ENCODE measurements around the gene FAM180B.
A peak's percentile ranks its signal among the peaks of the same experiment; 100 is the strongest.
"Not testable (repeated sequence)": the region's sequence is repeated elsewhere in the genome, so short reads cannot be mapped to it uniquely, and the experiment has no call there.

Gene FAM180B

DNA sequence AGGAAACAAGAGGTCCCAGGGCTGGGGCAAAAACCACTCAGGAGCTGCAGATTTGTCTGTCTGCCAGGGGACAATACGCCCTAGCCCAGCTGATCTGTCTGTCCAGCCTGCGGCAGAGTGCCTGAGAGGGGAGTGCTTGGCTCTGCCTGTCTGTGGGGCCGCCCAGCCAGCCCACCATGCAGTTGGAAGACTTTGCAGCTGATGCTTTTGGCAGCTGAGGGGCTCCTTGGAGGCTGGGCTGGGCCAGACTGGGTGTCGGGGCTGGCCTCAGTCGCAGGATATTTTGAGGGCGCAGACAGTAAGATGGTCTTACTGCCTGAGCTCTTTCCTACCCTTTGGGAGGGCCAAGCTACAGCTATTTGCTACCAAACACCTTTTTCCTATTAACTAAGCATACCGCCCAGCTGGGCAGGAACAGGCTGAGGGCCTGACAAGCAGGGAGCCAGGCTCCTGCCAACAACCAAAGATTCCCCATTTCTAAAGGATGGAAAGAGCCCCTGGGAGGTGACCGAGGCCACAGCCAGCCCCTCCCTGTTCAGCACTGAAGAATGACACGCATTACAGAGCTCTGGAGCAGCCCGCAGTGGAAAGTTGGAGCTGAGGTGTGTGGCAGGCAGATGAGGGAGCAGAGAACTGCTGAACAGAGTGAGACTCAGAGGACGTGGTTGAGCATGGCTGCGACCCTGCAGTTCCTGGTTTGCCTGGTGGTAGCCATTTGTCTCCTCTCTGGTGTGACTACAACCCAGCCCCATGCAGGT lies at the start of gene FAM180B:
TSS of gene FAM180B (plus strand) at position 581 of the 758 bp plus-strand sequence. CDS start at position 672, 91 bp downstream.
- H3K36me3 ChIP-seq (ENCODE audit: control insufficient read depth, insufficient read depth, low read length) = peaks cover 18% of the 10 kb centered on the region; the same call in 1 of the 2 replicates

GRCh38 chr11:47536915-47537314 lies 49.6 kb upstream of the FAM180B start:
- WGBS (ENCODE audit: insufficient coverage, insufficient read length) = no CpG with 5 or more reads among the region's 3 CpGs
- H3K4me1 ChIP-seq (ENCODE audit: control insufficient read depth, insufficient read depth, low read length) = peaks cover 1% of the 10 kb centered on the region; the same call in 1 of the 2 replicates
- H3K36me3 ChIP-seq (ENCODE audit: control insufficient read depth, insufficient read depth, low read length) = no peaks in the 10 kb centered on the region

More for the DNA sequence above, at the start of gene FAM180B:
- DNase-seq (ENCODE audit: low read depth, low spot score) = no peak
- no peak within 1 kb of the TSS for H3K27ac ChIP-seq (ENCODE audit: low read length)
- no peaks in the 10 kb centered on the region for H3K9me3 ChIP-seq (ENCODE audit: control insufficient read depth, insufficient read depth, low read length)
- no CpG with 5 or more reads among the region's 12 CpGs for WGBS (ENCODE audit: insufficient coverage, insufficient read length)
- H3K4me3 ChIP-seq (ENCODE audit: low read length) = no peak within 1 kb of the TSS
- peaks cover 3% of the 10 kb centered on the region; the same call in 1 of the 2 replicates for H3K4me1 ChIP-seq (ENCODE audit: control insufficient read depth, insufficient read depth, low read length)
- no peaks in the 10 kb centered on the region; the same call in 1 of the 2 replicates for H3K27me3 ChIP-seq (ENCODE audit: control insufficient read depth, insufficient read depth, low read length)

DNA sequence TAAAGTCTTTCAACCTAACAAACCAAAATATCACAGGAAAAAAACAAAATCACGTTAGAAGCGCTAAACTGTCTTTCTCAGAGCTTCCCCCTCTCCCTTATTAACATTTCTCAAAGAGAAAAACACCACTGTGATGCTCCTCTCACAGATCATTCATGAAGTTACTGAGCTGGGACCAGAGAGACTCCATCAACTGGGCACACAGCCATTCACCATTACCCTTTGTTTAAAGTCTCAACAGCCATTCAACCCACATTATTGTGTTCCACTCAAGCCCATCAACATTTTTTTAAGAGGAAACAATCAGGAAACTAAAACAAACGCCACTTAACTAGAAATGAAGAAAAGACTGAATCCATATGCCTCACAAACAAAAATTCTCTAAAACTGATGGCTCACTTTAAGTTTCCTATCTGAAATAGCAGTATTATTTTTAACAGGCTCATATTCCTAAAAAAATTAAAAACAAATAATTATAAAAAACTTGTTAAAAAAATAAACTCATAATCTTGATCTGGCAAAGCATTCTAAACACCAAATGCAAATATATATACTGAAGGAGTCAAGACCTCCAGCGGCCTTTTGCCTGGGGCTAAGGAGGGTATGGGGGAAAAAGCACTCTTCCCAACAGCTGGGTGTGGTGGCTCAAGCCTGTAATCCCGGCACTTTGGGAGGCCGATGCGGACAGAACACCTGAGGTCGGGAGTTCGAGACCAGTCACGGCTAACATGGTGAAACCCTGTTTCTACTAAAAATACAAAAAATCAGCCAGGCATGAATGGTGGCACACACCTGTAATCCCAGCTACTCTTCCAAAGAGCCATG lies 47.5 kb upstream of the FAM180B start:
- Histone ChIP-seq H3K27ac (ENCODE audit: low read length) (no peak overlapping the region), H3K36me3 (ENCODE audit: control insufficient read depth, insufficient read depth, low read length) (no peaks in the 10 kb centered on the region)

More at GRCh38 chr11:47536915-47537314, 49.6 kb upstream of the FAM180B start:
- H3K27me3 ChIP-seq (ENCODE audit: control insufficient read depth, insufficient read depth, low read length) = no peaks in the 10 kb centered on the region
- H3K27ac ChIP-seq (ENCODE audit: low read length) = no peak overlapping the region
- no peak for DNase-seq (ENCODE audit: low read depth, low spot score)
- no peak overlapping the region for H3K4me3 ChIP-seq (ENCODE audit: low read length)
- no peaks in the 10 kb centered on the region for H3K9me3 ChIP-seq (ENCODE audit: control insufficient read depth, insufficient read depth, low read length)

GRCh38 chr11:47539681-47540039 lies 46.8 kb upstream of the FAM180B start:
- H3K4me1 ChIP-seq (ENCODE audit: control insufficient read depth, insufficient read depth, low read length) = no peaks in the 10 kb centered on the region
- no peaks in the 10 kb centered on the region for H3K27me3 ChIP-seq (ENCODE audit: control insufficient read depth, insufficient read depth, low read length)
- H3K36me3 ChIP-seq (ENCODE audit: control insufficient read depth, insufficient read depth, low read length) = no peaks in the 10 kb centered on the region
- no peak for DNase-seq (ENCODE audit: low read depth, low spot score)
- H3K9me3 ChIP-seq (ENCODE audit: control insufficient read depth, insufficient read depth, low read length) = no peaks in the 10 kb centered on the region
- no CpG with 5 or more reads among the region's 2 CpGs for WGBS (ENCODE audit: insufficient coverage, insufficient read length)
- H3K4me3 ChIP-seq (ENCODE audit: low read length) = no peak overlapping the region
- no peak overlapping the region for H3K27ac ChIP-seq (ENCODE audit: low read length)

More for the DNA sequence above, 47.5 kb upstream of the FAM180B start:
- no peak for DNase-seq (ENCODE audit: low read depth, low spot score)
- H3K4me1 ChIP-seq (ENCODE audit: control insufficient read depth, insufficient read depth, low read length) = no peaks in the 10 kb centered on the region
- no peaks in the 10 kb centered on the region for H3K27me3 ChIP-seq (ENCODE audit: control insufficient read depth, insufficient read depth, low read length)
- no peaks in the 10 kb centered on the region for H3K9me3 ChIP-seq (ENCODE audit: control insufficient read depth, insufficient read depth, low read length)
- no CpG with 5 or more reads among the region's 10 CpGs for WGBS (ENCODE audit: insufficient coverage, insufficient read length)
- H3K4me3 ChIP-seq (ENCODE audit: low read length) = no peak overlapping the region

- WGBS (ENCODE audit: insufficient coverage, insufficient read length) = no CpG with 5 or more reads among the region's 2 CpGs
- DNase-seq (ENCODE audit: low read depth, low spot score) = no peak
- H3K4me3 ChIP-seq (ENCODE audit: low read length) = no peak overlapping the region
These were observed 45.4 kb upstream of the FAM180B start for GRCh38 chr11:47541070-47541469.

DNA sequence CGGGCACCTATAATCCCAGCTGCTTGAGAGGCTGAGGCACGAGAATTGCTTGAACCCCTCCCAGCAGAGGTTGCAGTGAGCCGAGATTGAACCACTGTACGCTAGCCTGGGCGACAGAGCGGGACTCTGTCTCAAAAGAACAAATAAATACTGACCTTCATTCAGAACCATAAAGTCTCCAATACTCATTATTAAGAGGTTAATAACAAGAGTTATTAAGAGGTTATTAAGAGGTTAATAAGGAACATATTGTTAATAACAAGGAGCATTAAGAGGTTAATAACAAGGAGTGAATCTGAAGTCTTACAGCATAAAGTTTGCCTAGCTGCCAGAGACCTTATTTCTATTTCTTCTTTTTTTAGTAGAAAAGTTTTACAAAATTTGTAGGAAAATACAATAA lies 41.2 kb upstream of the FAM180B start:
- no peaks in the 10 kb centered on the region for H3K36me3 ChIP-seq (ENCODE audit: control insufficient read depth, insufficient read depth, low read length)
- no peak overlapping the region for H3K4me3 ChIP-seq (ENCODE audit: low read length)
- no peaks in the 10 kb centered on the region for H3K4me1 ChIP-seq (ENCODE audit: control insufficient read depth, insufficient read depth, low read length)
- no peaks in the 10 kb centered on the region for H3K9me3 ChIP-seq (ENCODE audit: control insufficient read depth, insufficient read depth, low read length)
- H3K27ac ChIP-seq (ENCODE audit: low read length) = no peak overlapping the region
- H3K27me3 ChIP-seq (ENCODE audit: control insufficient read depth, insufficient read depth, low read length) = no peaks in the 10 kb centered on the region
- no CpG with 5 or more reads among the region's 6 CpGs for WGBS (ENCODE audit: insufficient coverage, insufficient read length)
- no peak for DNase-seq (ENCODE audit: low read depth, low spot score)

More at GRCh38 chr11:47541070-47541469, 45.4 kb upstream of the FAM180B start:
- Histone ChIP-seq H3K4me1 (ENCODE audit: control insufficient read depth, insufficient read depth, low read length) (no peaks in the 10 kb centered on the region), H3K9me3 (ENCODE audit: control insufficient read depth, insufficient read depth, low read length) (no peaks in the 10 kb centered on the region), H3K27me3 (ENCODE audit: control insufficient read depth, insufficient read depth, low read length) (no peaks in the 10 kb centered on the region), H3K36me3 (ENCODE audit: control insufficient read depth, insufficient read depth, low read length) (no peaks in the 10 kb centered on the region), H3K27ac (ENCODE audit: low read length) (no peak overlapping the region)

- not testable (repeated sequence) for H3K4me1 ChIP-seq (ENCODE audit: control insufficient read depth, insufficient read depth, low read length); DNase-seq (ENCODE audit: low read depth, low spot score); H3K4me3 ChIP-seq (ENCODE audit: low read length); H3K27ac ChIP-seq (ENCODE audit: low read length); H3K27me3 ChIP-seq (ENCODE audit: control insufficient read depth, insufficient read depth, low read length); H3K36me3 ChIP-seq (ENCODE audit: control insufficient read depth, insufficient read depth, low read length); H3K9me3 ChIP-seq (ENCODE audit: control insufficient read depth, insufficient read depth, low read length)
- no CpG with 5 or more reads among the region's 7 CpGs for WGBS (ENCODE audit: insufficient coverage, insufficient read length)
These were observed 40.2 kb upstream of the FAM180B start for GRCh38 chr11:47546274-47546673.

GRCh38 chr11:47550288-47551047 lies 36.0 kb upstream of the FAM180B start:
- no peaks in the 10 kb centered on the region for H3K27me3 ChIP-seq (ENCODE audit: control insufficient read depth, insufficient read depth, low read length)
- DNase-seq (ENCODE audit: low read depth, low spot score) = no peak
- H3K4me3 ChIP-seq (ENCODE audit: low read length) = no peak overlapping the region
- H3K9me3 ChIP-seq (ENCODE audit: control insufficient read depth, insufficient read depth, low read length) = no peaks in the 10 kb centered on the region
- WGBS (ENCODE audit: insufficient coverage, insufficient read length) = no CpG with 5 or more reads among the region's 10 CpGs
- H3K4me1 ChIP-seq (ENCODE audit: control insufficient read depth, insufficient read depth, low read length) = no peaks in the 10 kb centered on the region
- no peak overlapping the region for H3K27ac ChIP-seq (ENCODE audit: low read length)
- H3K36me3 ChIP-seq (ENCODE audit: control insufficient read depth, insufficient read depth, low read length) = no peaks in the 10 kb centered on the region

GRCh38 chr11:47551086-47551485 lies 35.4 kb upstream of the FAM180B start:
- no peak overlapping the region for H3K4me3 ChIP-seq (ENCODE audit: low read length)
- H3K9me3 ChIP-seq (ENCODE audit: control insufficient read depth, insufficient read depth, low read length) = no peaks in the 10 kb centered on the region
- no peaks in the 10 kb centered on the region for H3K27me3 ChIP-seq (ENCODE audit: control insufficient read depth, insufficient read depth, low read length)
- DNase-seq (ENCODE audit: low read depth, low spot score) = no peak
- H3K4me1 ChIP-seq (ENCODE audit: control insufficient read depth, insufficient read depth, low read length) = no peaks in the 10 kb centered on the region
- no peaks in the 10 kb centered on the region for H3K36me3 ChIP-seq (ENCODE audit: control insufficient read depth, insufficient read depth, low read length)
- H3K27ac ChIP-seq (ENCODE audit: low read length) = no peak overlapping the region

DNA sequence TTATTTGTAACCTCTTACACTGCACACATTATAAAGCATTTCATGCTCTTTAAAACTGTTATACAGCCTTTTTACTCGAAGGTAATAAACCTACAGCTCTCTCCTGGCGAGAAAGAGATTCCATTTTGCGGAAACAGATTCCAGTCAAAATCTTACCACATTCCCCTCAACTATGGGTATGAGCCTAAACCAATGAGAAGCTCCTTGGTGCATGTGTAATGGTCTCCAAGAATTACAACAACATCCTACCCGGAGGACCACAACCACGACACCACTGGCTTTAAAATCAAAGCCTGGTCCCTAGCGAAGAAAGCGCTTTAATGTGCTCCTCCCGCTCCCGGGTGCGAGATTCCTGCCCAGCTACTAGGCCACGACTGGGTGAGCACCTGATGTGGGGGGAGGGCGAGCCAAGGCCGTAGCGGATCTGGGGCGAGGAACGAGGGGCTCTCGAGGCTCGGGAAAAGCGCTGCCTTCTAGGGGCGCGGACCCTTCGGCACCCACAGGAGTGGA lies 34.4 kb upstream of the FAM180B start:
- no peaks in the 10 kb centered on the region for H3K36me3 ChIP-seq (ENCODE audit: control insufficient read depth, insufficient read depth, low read length)
- DNase-seq (ENCODE audit: low read depth, low spot score) = no peak
- H3K4me1 ChIP-seq (ENCODE audit: control insufficient read depth, insufficient read depth, low read length) = no peaks in the 10 kb centered on the region
- H3K27me3 ChIP-seq (ENCODE audit: control insufficient read depth, insufficient read depth, low read length) = no peaks in the 10 kb centered on the region
- no peak overlapping the region for H3K27ac ChIP-seq (ENCODE audit: low read length)
- peak overlapping the region; percentile 85 for H3K4me3 ChIP-seq (ENCODE audit: low read length)
- no CpG with 5 or more reads among the region's 22 CpGs for WGBS (ENCODE audit: insufficient coverage, insufficient read length)
- H3K9me3 ChIP-seq (ENCODE audit: control insufficient read depth, insufficient read depth, low read length) = no peaks in the 10 kb centered on the region

Data from iPS DF 6.9 (cell line).